SK-N-SH (cell line): ENCODE results near the gene TRPV2. TPM values are rescaled to one million over a fixed set of nuclear protein-coding genes. Genes with fewer than 3 reads are reported as not detected.

Experiments
- CTCF ChIA-PET: fragments of 300-600, 350-600 bp; formaldehyde crosslinking; extraction: SDS; loops from one replicate; lab custom pipeline; 2021; lab: Yijun Ruan, JAX
- POLR2A ChIA-PET: fragments of 350-600 bp; sonication (Branson Sonifier 250); formaldehyde crosslinking; extraction: SDS; loops from one replicate; lab custom pipeline; 2020; ENCODE audit warnings: antibody characterized with exemption, inconsistent platforms; lab: Yijun Ruan, JAX
- DNase-seq: peaks from one replicate; pipeline ENCODE4 v3.0.0; 2012
- H2AFZ ChIP-seq: fragments of 200-600 bp; sonication (generic); 2 replicates; pipeline ENCODE4 v1.8.1; 2016; ENCODE audit warnings: antibody characterized with exemption, mild to moderate bottlenecking, low read depth
- H3F3A ChIP-seq: fragments of 200-600 bp; sonication (generic); replicated peaks from 2 replicates; pipeline ENCODE3; 2016; ENCODE audit warnings: antibody characterized with exemption, mild to moderate bottlenecking; ENCODE audit not compliant: insufficient read depth
- H3K27ac ChIP-seq, 2 experiments: fragments of 200-500 bp in 1 of 2; fragments of 200-600 bp in 1 of 2; sonication (Bioruptor generic) in 1 of 2; sonication (generic), shearing (Covaris generic) in 1 of 2; 2 replicates each; pipeline versions ENCODE4 v1.5.1 to v1.6.1; 2014 to 2016; ENCODE audit warnings: low read depth in 2 of 2, inconsistent platforms in 1 of 2, low read length in 1 of 2, mild to moderate bottlenecking in 1 of 2, mixed read lengths in 1 of 2
- H3K27me3 ChIP-seq: fragments of 200-600 bp; sonication (generic), shearing (Covaris generic); 2 replicates; pipeline ENCODE4 v1.6.1; 2016; ENCODE audit warnings: mixed run types; ENCODE audit not compliant: insufficient read depth
- H3K36me3 ChIP-seq, 2 experiments: fragments of 200-500 bp in 1 of 2; fragments of 200-600 bp in 1 of 2; sonication (Bioruptor generic) in 1 of 2; sonication (generic) in 1 of 2; replicated peaks in 1 of 2; 2 replicates each; pipeline versions ENCODE3 to v1.5.1; 2014 to 2016; ENCODE audit warnings: low read length in 1 of 2, mild to moderate bottlenecking in 1 of 2; ENCODE audit not compliant: insufficient read depth in 2 of 2, control insufficient read depth in 1 of 2
- H3K4me1 ChIP-seq, 2 experiments: fragments of 200-500 bp in 1 of 2; fragments of 200-600 bp in 1 of 2; sonication (Bioruptor generic) in 1 of 2; sonication (generic), shearing (Covaris generic) in 1 of 2; 2 replicates each; pipeline versions ENCODE4 v1.5.1 to v1.6.1; 2014 to 2016; ENCODE audit warnings: low read depth in 1 of 2, low read length in 1 of 2, mixed run types in 1 of 2; ENCODE audit not compliant: insufficient read depth in 2 of 2, control insufficient read depth in 1 of 2
- H3K4me2 ChIP-seq: fragments of 200-600 bp; sonication (generic), shearing (Covaris generic); 2 replicates; pipeline ENCODE4 v1.6.1; 2017; ENCODE audit warnings: mixed run types
- H3K4me3 ChIP-seq, 2 experiments: fragments of 200-500 bp in 1 of 2; fragments of 200-600 bp in 1 of 2; sonication (Bioruptor generic) in 1 of 2; sonication (generic), shearing (Covaris generic) in 1 of 2; 2 replicates each; pipeline versions ENCODE4 v1.5.1 to v1.8.1; 2014 to 2016; ENCODE audit warnings: low read depth in 2 of 2, inconsistent platforms in 1 of 2, low read length in 1 of 2, mild to moderate bottlenecking in 1 of 2, mixed read lengths in 1 of 2, moderate library complexity in 1 of 2
- H3K79me2 ChIP-seq: fragments of 200-600 bp; sonication (generic); 2 replicates; pipeline ENCODE4 v1.8.1; 2017; ENCODE audit warnings: mild to moderate bottlenecking; ENCODE audit not compliant: insufficient read depth
- H3K9ac ChIP-seq: fragments of 200-600 bp; sonication (generic); 2 replicates; pipeline ENCODE4 v1.6.1; 2017; ENCODE audit warnings: mixed run types
- H3K9me2 ChIP-seq: fragments of 200-600 bp; sonication (generic); 2 replicates; pipeline ENCODE4 v1.6.1; 2017; ENCODE audit warnings: mixed run types
- H3K9me3 ChIP-seq: fragments of 200-600 bp; sonication (generic); 2 replicates; pipeline ENCODE4 v1.6.1; 2017; ENCODE audit warnings: mixed run types, mild to moderate bottlenecking, moderate library complexity
- H4K20me1 ChIP-seq: fragments of 200-600 bp; sonication (generic); 2 replicates; pipeline ENCODE4 v1.6.1; 2017; ENCODE audit warnings: mild to moderate bottlenecking, mixed run types; ENCODE audit not compliant: insufficient read depth
- CHD2 ChIP-seq: fragments of 150-350 bp; IDR thresholded peaks from 2 replicates; pipeline ENCODE4 v1.6.1; 2018; ENCODE audit warnings: low read length; ENCODE audit not compliant: partially characterized antibody
- EZH2phosphoT487 ChIP-seq: fragments of 200-600 bp; sonication (generic); IDR thresholded peaks from 2 replicates; pipeline ENCODE4 v1.6.1; 2017; ENCODE audit warnings: low read depth, mixed run types, mild to moderate bottlenecking, antibody characterized with exemption, moderate library complexity, borderline replicate concordance
- FOXJ3 ChIP-seq: sonication (generic); formaldehyde crosslinking; IDR thresholded peaks from 2 replicates; pipeline ENCODE4 v1.5.1; 2020; ENCODE audit warnings: mild to moderate bottlenecking, missing genetic modification reagents
- MEF2A ChIP-seq: IDR thresholded peaks from 2 replicates; pipeline ENCODE4 v1.4.0; 2012; ENCODE audit warnings: low read depth, borderline replicate concordance
- POLR2AphosphoS5 ChIP-seq: IDR thresholded peaks from 2 replicates; pipeline ENCODE4 v1.6.1; 2012; ENCODE audit warnings: low read depth, low read length
- RAD21 ChIP-seq: IDR thresholded peaks from 2 replicates; pipeline ENCODE4 v1.6.1; 2012; ENCODE audit warnings: mild to moderate bottlenecking, low read length
- RCOR1 ChIP-seq: fragments of 150-350 bp; IDR thresholded peaks from 2 replicates; pipeline ENCODE4 v1.6.1; 2017; ENCODE audit warnings: antibody characterized with exemption, low read length
- USF1 ChIP-seq: IDR thresholded peaks from 2 replicates; pipeline ENCODE4 v1.4.0; 2012; ENCODE audit warnings: low read depth, borderline replicate concordance
- USF2 ChIP-seq: fragments of 150-350 bp; IDR thresholded peaks from 2 replicates; pipeline ENCODE4 v1.6.1; 2017; ENCODE audit warnings: antibody characterized with exemption, low read length, low read depth, borderline replicate concordance
- YY1 ChIP-seq: IDR thresholded peaks from 2 replicates; pipeline ENCODE4 v1.4.0; 2012; ENCODE audit warnings: low read depth, mild to moderate bottlenecking
- WGBS: methylation state at CpG from one replicate; pipeline ENCODE4 v1.1.6; 2017; ENCODE audit warnings: low lambda C conversion rate; 5-methylcytosine and 5-hydroxymethylcytosine counted together
- polyA plus RNA-seq, 3 experiments: library from polyadenylated mRNA; depleted of rRNA; stranded (reverse); fragments of >200 nt; gene quantifications; 2 replicates each; pipeline ENCODE4 v1.2.3, GENCODE V29; 2012

TRPV2 gene
- polyA plus RNA-seq, 1 of the 3 experiments (the other 2 are of a cell fraction), result 11.0 TPM

- Histone ChIP-seq H3K79me2 (no peaks in the 10 kb centered on the region), H3K27me3 (no peaks in the 10 kb centered on the region), H3K9me3 (no peaks in the 10 kb centered on the region), H2AFZ (no peak overlapping the region), H4K20me1 (no peaks in the 10 kb centered on the region), H3K4me3 (no peak overlapping the region), H3K27ac (no peak overlapping the region), H3K9ac (no peak overlapping the region), H3F3A (no peaks in the 10 kb centered on the region), H3K4me2 (no peak overlapping the region), H3K9me2 (no peaks in the 10 kb centered on the region), H3K36me3 (no peaks in the 10 kb centered on the region), H3K4me1 (peaks cover 0 to 54% of the 10 kb centered on the region in 2 experiments; a peak in 2 of 4 replicates)
- no peak for TF ChIP-seq MEF2A
- TF ChIP-seq CHD2, result no peak
- no peak for TF ChIP-seq RAD21
- 100% methylated on average over 4 of the region's 4 CpGs for WGBS
- CTCF ChIA-PET, result interaction anchor here (1.3 to 33.7 kb wide), 3 partner anchors 13 to 123 kb away, joined by 4 to 746 read pairs (median 68); no protein-coding TSS in a partner anchor
- DNase-seq, result no peak
- POLR2A ChIA-PET, result no interaction called here
Observed at GRCh38 chr17:16465861-16466338, 50.5 kb downstream of the TRPV2 start.

GRCh38 chr17:16466407-16466806 is 51.0 kb downstream of the TRPV2 start:
- no peak for DNase-seq
- no peak for TF ChIP-seq USF2
- TF ChIP-seq USF1, result no peak
- no peak for TF ChIP-seq YY1
- TF ChIP-seq POLR2AphosphoS5, result no peak
- no peak for TF ChIP-seq RCOR1
- TF ChIP-seq FOXJ3 (CRISPR knock-in tag), result no peak
- no peak for TF ChIP-seq EZH2phosphoT487
- H3F3A ChIP-seq, result no peaks in the 10 kb centered on the region
- ChIA-PET POLR2A (no interaction called here), CTCF (interaction anchor here (1.3 to 33.7 kb wide), 3 partner anchors 13 to 123 kb away, joined by 4 to 746 read pairs (median 68); no protein-coding TSS in a partner anchor)
- H3K9me2 ChIP-seq, result no peaks in the 10 kb centered on the region
- peaks cover 0 to 59% of the 10 kb centered on the region in 2 experiments; a peak in 2 of 4 replicates for H3K4me1 ChIP-seq
- H3K4me3 ChIP-seq, result no peak overlapping the region
- WGBS, result 74% methylated on average over 5 of the region's 9 CpGs
- no peaks in the 10 kb centered on the region for H3K27me3 ChIP-seq
- H3K4me2 ChIP-seq, result no peak overlapping the region
- no peaks in the 10 kb centered on the region for H3K9me3 ChIP-seq
- H3K27ac ChIP-seq, result no peak overlapping the region
- no peaks in the 10 kb centered on the region for H4K20me1 ChIP-seq
- no peak overlapping the region for H2AFZ ChIP-seq
- H3K9ac ChIP-seq, result no peak overlapping the region
- H3K36me3 ChIP-seq, result no peaks in the 10 kb centered on the region
- H3K79me2 ChIP-seq, result no peaks in the 10 kb centered on the region
